Measurements from ENCODE around the gene JADE2.
"Not testable (repeated sequence)": the region's sequence is repeated elsewhere in the genome, so short reads cannot be mapped to it uniquely, and the experiment has no call there.

JADE2 gene

DNA sequence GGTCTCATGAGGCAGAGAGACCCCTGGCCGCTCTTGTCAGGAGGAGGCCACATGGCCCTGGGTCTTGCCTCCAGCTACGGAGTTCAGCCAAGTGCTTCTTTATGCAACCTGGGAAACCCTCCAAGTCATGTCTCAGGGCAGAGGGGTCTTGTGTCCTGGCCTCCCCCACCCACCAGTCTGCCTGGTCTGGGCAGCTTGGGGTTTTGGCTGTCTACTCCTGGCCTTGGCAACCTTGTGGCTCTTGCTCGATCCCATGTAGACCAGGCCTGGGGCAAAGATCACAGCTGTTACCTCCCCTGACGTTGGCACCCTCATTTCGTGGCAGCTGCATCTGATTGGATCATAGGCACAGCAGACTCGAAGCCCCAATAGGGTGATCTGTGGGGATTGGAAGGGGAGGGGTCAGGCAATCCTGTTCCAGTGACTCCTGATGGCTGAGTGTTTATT, 28.4 kb downstream of the JADE2 start:
- DNase-seq = no peak

DNA sequence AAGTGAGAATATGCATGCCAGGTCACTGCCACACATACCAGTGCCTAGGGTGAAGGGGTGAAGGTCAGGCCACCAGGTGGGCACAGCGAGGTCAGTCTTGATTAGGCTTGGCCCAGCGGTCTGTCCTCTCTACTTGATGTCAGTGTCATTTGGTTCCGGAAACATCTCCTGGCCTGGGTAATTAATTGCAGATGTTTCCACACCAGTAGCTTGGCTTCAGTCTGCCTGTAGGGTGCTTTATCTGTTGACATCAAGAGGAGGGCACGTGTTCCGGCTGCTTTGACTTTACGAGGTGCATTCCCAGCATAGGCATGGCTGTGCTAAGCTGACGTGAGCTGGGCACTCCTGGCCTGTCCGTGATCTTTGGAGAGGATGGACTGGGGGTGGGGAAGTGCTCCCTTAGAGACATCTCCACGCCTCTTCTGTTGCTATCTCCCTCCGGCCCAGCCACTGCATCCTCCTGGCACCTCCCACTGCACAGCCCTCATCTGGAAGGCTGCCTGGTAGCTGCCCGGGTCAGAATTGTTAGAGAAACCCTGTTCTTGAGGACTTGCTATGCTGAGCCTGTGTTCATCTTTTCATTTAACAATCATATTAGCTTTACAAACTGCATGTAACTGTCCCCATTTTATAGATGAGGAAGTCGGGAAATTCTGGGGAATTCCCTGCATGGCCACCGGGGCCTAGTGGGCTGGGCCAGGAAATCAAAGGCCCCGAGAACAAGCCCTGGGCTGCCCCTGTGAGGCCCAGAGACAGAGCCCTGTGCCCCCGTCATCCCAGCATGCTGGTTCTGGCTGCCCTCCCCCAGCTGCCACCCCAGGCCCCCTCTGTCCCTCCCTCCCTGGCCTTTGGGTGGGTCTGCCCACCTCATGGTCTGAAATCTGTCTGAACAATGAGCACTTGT, 29.1 kb downstream of the JADE2 start:
- no peak for DNase-seq

DNA sequence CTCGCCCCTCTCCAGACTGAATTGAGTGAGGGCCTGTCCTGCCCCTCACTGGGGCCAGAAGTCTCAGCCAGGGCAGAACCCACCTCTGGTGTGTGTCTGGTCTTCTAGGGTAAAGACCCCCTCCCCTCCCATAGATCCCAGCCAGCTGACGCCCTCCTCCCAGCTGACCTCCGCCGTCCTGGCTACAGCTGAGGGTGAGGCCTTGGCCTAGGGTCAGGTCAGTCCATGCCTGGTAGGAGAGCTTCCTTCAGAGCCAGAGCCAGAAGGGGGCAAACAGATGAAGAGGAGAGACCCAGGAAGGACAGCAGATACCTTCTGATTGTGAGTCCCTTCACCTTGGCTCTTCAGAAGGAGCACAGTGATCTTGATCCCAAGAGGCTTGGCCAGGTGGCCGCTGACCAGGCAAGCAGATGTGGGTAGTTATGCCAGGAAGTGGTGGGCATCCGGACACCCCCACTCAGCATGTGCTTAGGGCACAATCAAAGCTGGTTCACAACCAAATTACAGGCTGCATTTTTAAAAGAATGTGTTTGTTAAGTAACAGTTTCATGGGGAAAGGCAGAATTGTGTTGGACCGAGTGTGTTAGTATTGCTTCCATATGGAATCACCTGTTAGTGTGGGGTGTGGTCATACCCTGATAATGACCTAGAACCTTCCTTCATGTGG, 29.9 kb downstream of the JADE2 start:
- DNase-seq = no peak

DNA sequence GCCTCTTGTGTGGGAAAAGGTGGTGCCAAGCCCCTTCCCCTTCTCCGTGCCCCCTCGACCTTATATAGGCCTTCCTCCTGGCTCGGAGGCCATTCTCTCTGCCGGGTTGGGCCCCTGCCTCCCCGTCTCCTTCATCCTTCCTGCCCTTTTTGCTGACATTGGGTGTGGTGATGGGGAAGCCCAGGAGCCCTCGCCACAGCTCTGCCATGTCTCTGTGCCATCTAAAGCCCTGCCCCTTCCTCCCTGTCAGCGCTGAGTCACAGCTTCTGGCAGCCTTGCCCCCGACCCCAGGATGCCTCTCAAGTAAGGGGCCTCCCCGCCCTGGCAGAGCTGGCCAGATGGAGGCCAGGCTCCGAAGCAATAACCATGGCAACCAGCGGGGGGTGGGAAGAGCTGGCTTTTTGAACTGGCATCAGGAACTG, 30.4 kb downstream of the JADE2 start:
- DNase-seq = peak; percentile 32 to 37

DNA sequence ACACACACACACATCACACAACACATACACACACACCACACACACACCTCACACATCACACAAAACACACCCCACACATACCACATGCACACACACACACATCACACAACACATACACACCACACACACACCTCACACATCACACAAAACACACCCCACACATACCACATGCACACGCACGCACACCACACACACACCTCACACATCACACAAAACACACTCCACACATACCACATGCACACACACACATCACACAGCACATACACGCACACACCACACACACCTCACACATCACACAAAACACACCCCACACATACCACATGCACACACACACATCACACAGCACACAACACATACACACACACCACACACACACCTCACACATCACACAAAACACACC, 31.1 kb downstream of the JADE2 start:
- not testable (repeated sequence) for DNase-seq

DNA sequence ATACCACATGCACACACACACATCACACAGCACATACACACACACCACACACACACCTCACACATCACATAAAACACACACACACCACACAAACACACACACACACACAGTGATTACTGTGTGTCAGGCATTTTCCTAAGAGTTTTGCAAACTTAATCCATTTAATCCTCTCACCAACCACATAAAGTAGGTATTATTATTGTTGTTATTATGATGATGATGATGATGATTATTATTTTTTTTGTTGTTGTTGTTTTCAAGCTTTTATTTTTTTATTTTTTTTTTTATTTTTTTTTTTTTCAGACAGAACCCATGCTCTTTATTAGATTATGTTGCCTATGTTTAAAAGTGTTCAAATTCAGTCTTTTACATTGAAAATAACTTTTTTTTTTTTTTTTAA, 31.5 kb downstream of the JADE2 start:
- no peak for DNase-seq

DNA sequence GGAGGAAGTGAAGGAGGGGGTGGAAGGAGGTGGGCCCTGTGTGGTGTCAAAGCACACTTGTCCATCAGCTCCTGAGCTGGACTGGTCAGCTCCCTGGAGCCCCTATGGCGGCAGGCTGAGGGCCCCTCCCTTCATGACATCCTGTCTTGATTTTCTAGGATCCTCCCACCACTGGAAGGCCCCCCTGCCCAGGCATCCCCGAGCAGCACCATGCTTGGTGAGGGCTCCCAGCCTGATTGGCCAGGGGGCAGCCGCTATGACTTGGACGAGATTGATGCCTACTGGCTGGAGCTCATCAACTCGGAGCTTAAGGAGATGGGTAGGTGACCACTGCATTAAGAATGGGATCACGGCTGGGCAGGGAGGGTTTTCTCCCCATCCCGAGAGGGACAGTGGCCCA, 34.2 kb downstream of the JADE2 start:
- no peak for DNase-seq

DNA sequence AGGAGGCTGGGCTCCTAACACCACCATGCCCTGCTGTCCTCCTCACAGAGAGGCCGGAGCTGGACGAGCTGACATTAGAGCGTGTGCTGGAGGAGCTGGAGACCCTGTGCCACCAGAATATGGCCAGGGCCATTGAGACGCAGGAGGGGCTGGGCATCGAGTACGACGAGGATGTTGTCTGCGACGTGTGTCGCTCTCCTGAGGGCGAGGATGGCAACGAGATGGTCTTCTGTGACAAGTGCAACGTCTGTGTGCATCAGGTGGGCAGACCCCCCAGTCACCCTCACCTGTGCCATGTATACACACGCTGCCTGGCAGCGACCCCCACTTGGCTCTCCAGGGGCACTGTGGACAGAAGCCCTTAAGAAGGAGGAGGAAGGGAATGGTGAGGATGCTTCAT, 35.2 kb downstream of the JADE2 start:
- no peak for DNase-seq

DNA sequence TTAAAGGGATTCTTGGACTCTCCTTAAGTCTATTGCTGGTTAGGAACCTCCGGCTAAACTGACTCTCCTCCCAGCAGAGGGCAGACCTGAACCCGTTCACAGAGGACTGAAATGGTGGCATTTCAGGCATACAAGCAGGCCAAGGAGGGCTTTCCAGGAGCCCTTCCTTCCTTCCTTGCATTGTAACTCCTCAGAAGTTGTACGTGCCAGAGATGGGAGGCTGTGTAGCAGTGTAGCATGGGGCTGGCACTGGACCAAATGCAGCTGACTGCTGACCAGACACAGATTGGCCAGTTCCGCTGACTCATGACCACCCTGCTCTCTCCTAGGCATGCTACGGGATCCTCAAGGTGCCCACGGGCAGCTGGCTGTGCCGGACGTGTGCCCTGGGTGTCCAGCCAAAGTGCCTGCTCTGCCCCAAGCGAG, 36.4 kb downstream of the JADE2 start:
- no peak for DNase-seq

DNA sequence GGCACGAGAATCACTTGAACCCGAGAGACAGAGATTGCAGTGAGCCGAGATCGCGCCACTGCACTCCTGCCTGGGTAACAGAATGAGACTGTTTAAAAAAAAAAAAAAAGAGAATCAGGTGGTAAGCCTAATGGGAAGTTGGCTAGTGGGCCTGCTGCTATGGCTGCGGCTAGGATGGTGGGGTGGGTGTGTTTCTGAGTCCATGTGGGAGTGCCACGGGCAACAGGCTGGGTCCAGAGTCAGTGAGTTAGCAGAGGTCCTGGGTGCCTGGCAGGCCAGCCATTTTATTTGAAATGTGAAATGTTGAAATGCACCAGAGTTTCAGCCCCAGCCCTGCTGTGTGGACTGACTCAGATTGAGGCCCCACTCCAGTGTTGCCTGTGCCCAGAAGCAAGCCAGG, 37.8 kb downstream of the JADE2 start:
- no peak for DNase-seq

DNA sequence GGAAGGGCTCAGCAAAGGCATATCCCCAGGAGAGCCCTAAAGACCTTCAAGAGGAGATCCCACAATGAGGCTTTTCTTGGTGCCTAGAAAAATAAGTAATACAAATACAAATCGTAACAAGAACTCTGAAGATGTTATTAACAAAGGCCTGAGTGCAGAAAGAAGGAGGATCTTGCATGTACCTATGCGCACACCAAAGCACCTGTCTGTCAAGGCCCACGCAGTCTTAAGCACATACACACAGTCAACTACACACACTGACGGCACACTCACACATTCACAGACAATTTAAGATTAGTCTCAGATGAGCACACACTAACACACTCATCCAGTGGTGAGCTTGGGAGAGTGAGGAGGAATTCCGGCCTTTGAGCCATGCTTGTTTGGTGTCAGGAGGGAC, 38.5 kb downstream of the JADE2 start:
- no peak for DNase-seq

DNA sequence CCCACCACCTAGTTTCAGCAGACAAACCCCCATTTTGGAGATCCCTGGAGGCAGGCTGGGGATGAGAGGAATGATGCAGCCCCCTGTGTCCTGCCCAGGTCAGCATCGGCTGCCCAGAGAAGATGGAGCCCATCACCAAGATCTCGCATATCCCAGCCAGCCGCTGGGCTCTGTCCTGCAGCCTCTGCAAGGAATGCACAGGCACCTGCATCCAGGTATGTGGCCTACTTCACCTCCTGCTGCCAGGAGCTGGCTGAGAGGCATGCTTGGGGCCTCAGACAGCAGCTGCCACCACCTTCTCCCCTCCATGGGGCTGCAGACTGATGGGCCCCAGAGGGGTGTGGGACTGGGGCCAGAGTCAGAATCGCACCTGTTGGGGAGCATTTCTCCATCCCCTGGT, 38.9 kb downstream of the JADE2 start:
- DNase-seq = no peak

DNA sequence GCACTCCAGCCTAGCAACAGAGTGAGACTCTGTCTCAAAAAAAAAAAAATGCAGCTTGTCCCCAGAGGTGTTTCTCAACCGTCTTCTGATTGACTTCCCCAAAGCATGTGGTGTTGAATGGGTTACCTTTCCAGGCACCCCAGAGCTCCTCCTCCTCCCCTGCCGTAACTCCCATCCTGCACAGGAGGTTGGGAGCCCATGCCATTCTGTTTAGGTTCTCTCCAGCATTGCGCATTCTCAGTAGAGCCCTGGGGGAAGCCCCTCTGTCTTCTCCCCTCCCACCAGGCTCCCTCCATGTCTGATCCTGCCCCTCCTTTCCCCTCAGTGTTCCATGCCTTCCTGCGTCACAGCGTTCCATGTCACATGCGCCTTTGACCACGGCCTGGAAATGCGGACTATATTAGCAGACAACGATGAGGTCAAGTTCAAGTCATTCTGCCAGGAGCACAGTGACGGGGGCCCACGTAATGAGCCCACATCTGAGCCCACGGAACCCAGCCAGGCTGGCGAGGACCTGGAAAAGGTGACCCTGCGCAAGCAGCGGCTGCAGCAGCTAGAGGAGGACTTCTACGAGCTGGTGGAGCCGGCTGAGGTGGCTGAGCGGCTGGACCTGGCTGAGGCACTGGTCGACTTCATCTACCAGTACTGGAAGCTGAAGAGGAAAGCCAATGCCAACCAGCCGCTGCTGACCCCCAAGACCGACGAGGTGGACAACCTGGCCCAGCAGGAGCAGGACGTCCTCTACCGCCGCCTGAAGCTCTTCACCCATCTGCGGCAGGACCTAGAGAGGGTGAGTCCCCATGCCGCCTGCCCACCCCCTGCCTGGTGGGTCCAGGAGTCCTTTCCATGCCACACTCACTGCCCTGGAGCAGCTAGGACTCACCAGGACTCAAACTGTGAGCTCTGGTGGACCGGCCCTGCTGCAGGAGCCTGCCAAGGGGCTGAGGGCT, 40.6 kb downstream of the JADE2 start:
- DNase-seq = no peak

DNA sequence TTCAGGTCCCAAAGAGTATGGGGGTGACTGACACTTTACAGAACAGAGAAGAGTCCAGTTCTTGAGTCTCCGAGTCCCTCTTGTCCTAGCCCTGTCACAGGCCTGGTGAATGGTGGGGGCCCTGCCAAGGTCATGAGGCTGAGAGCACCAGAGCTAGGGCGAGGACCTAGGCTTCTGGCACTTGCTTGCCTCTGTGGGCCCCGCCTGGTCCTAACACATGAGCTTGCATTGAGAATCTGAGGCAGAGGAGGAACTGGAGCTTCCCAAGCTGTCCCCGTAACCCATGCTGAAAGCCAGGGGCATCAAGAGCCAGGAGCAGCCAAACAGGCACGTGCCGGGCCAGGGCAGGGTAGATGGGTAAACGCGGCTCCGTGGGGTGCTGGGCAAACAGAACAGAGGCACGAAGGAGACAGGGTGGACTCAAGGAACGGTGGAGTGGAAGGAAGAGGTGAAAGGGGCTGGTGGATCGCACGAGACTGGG, 41.3 kb downstream of the JADE2 start:
- DNase-seq = no peak

DNA sequence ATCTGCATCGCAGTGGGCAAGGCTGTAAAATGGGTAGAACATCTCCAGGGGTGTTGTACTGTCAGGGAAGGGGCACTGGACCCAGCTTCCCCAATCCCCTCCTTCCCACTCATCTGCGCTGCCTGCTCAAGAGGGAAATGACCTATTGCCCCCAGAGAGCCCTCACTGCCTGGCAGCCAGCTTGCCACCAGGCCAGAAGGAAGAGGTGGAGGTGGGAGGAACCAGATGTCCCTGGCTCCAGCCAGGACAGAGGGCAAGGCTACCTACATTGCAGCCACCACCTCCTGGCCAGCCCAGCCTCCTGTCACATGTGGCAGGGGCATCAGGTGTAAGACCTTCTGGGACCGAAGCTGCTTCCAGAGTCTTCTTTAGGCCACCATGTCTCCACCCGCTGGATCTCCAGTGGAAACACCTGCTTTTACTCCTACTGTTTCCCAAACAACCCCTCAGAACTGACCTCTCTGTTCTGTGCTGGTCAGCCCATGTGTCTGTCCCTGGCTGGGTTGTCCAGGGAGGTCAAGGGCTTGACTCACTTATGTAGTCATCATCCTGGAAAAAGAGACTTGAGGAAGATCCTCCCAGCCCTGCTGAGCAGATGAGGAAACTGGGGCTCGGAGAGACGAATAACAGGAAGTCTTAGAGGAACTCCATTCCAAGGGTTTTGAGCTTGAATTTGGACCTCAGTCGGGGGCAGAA, 42.3 kb downstream of the JADE2 start:
- DNase-seq = no peak

DNA sequence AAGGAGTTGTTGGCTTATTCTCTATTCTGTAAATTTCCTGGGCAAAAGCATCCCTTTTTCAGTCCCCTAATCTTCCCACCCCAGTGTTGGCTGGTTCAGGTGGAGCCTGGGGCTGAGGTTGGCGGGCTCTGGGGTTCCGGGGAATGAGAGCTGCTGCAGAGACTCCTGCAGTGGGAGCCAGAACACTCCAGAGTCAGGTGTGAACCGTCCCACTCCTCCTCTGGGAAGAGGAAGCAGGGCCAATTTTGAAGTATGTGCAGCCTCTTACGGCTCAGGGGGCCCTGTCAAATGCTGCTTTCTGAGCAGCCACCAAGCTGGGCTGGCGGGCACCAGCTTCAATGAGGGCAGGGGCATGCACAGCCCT, 42.8 kb downstream of the JADE2 start:
- DNase-seq = no peak

DNA sequence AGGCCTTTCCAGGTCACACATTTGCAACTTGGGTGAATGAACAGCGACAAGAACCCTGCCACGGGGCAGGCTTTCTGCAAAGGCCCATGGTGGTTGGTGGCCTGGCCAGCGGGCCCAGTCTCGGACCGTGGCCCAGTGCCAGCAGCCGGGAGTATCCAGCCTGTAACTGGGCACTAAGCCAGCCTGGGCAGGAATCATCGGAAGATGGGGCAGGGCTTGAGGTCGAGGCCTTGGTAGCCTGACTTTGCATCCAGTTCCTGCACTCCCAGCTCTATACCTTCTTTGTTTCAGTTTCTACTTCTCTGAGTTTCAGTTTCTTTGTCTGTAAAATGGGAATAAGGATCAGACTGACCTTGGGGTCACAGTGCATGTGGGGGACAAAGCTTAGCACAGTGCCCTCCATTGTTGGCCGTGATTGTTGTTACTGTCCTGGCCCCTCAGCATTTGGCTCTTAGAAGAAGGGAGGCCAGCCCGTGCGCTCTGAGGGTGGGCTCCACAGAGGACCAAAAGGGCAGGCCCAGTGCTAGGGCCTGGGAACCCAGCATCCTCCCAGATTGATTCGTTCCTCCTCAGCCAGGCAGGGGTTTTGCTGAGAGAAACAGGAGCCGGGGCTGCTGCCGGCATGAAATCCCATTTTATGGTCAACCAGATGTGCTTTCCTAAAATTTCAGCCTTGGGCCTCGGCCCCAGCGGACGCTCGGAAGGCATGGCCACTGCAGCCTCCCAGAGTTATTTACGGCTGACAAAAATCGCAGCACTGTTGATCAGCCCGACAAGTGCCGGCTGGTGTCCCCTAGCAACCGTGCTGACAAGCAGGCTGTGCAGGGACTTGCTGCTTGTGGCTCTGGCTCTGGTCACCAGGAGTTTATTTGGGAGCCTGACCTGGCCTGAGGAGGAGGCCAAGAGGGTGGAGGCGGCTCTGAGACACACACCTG, 43.6 kb downstream of the JADE2 start:
- DNase-seq = no peak

DNA sequence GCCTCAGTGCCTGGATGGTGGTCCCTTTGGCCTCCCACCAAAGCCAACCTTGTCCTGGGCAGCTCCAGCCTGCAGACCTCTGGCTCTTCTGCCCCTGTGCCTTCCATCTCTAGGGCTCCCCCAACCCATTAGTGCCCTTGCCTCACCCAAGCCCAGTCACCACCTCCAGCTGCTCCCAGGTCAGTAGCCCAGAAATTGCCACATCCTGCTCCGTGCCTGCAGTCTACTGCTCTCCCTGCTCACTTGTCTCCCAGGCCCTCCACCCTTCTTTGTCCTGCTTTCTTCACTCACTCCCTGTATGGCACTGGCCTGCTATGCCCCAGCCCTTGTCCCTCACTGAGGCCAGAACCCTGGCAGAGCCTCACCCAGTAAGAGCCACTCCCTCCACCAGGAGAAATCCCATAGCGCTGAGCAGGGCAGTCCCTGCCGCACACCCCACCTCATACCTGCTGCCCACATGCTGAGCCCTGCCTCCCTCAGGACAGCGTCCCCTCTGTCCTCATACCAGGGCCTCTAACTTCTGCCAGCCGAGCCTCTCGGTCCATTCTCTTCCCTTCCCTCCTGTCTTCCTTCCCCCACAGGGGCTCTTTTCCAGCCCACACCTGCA, 44.4 kb downstream of the JADE2 start:
- DNase-seq = no peak

DNA sequence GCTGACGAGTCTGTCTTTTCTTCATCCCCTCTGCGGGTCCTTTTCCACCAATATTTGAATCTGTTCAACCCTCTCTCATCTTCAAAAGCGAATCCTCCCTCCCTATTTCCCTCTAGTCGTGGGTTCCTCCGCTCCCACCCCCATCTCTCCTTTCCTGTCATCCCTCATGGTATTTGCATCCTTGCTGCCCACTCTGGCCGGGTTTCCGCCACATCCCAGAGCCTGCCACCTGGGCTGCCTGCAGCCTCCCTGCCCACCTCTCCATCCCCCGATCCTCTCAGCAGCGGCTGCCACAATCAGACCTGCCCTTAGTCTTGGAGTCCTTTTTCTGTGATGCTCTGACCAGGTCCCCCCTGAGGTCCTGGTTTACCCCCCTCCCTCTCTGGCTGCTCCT, 44.9 kb downstream of the JADE2 start:
- no peak for DNase-seq

DNA sequence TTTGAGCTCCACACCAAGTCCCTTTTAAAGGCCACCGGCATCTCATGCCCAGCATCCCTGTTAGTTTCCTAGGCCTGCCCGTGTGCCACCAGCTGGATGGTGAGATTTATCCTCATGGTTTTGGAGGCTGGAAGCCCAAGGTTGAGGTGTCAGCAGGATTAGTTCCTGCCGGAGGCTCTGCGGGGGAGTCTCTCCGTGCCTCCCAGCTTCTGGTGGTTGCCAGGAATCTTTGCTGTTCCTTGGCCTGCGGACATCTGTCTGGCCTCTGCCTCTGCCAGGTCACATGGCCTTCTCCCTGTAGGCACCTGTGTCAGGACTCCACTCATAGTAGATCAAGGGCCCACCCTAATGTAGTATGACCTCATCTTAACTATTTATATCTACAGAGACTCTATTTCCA, 45.4 kb downstream of the JADE2 start:
- no peak for DNase-seq
